Measurements from ENCODE around the gene GSC2.
A peak's percentile ranks its signal among the peaks of the same experiment; 100 is the strongest.

GSC2 gene

DNA sequence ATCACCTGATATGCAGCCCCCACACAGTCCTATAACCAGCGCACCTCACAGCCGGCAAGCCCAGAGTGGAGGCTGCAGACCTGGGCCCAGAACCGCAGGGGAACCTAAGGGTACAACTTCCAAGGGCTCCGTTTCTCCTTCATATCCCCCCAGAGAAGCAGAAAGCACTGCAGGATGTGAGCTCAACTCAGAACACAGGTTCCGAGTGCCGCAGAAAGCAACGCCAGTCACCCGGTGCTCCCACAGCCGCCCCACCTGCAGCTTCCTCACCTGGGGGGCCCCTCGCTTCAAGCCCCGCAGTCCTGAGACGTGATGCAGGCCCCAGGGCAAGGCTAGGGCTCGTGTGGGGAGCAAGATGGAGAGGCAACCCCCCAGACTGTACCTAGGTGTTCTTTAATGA, 16.5 kb downstream of the GSC2 start:
- DNase-seq (ENCODE audit: low spot score) = no peak

DNA sequence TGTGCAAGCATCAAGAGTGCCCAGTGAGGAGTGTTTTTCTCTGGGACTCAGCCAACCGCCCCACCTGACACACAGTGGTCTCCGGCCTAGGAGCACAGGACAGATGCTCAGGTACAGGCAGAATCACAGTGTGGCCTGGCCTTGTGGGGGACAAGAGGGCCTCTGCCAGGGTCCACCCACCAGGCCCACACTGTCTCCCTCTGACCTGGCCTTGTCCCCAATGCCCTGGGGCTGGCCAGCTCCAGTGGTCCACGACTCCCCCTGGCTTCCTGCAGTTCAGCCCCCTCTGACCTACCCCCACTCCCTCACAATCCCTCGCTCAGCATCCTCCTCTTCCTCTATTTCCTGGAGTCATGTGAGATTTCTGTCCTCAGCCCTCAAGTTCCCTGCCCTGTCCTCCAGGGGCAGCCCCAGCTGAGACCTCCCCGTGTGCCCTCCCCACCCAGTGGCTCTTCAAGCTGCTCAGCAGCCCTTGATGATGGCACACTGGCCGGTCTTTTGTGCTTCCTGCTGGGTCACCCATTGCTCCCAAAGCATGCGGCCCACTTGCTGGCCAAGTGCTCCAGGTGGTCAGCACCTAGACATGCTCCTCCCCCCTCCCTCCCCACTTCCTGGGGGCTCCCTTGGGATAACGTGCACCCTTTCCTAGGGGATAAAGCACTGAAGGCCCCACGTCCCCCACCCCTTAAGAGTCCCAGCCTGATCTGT, 17.2 kb downstream of the GSC2 start:
- DNase-seq (ENCODE audit: low spot score) = no peak

DNA sequence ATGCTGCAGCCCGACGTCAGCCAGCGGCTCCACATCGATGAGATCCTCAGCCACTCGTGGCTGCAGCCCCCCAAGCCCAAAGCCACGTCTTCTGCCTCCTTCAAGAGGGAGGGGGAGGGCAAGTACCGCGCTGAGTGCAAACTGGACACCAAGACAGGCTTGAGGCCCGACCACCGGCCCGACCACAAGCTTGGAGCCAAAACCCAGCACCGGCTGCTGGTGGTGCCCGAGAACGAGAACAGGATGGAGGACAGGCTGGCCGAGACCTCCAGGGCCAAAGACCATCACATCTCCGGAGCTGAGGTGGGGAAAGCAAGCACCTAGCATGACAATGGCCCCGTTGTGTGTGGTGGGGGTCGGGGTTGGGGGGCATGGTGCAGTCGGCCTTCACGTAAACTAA, 17.9 kb downstream of the GSC2 start:
- DNase-seq (ENCODE audit: low spot score) = no peak

DNA sequence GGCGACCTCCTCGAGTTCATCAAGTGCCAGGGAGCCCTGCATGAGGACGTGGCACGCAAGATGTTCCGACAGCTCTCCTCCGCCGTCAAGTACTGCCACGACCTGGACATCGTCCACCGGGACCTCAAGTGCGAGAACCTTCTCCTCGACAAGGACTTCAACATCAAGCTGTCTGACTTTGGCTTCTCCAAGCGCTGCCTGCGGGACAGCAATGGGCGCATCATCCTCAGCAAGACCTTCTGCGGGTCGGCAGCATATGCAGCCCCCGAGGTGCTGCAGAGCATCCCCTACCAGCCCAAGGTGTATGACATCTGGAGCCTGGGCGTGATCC, 18.4 kb downstream of the GSC2 start:
- DNase-seq (ENCODE audit: low spot score) = no peak

DNA sequence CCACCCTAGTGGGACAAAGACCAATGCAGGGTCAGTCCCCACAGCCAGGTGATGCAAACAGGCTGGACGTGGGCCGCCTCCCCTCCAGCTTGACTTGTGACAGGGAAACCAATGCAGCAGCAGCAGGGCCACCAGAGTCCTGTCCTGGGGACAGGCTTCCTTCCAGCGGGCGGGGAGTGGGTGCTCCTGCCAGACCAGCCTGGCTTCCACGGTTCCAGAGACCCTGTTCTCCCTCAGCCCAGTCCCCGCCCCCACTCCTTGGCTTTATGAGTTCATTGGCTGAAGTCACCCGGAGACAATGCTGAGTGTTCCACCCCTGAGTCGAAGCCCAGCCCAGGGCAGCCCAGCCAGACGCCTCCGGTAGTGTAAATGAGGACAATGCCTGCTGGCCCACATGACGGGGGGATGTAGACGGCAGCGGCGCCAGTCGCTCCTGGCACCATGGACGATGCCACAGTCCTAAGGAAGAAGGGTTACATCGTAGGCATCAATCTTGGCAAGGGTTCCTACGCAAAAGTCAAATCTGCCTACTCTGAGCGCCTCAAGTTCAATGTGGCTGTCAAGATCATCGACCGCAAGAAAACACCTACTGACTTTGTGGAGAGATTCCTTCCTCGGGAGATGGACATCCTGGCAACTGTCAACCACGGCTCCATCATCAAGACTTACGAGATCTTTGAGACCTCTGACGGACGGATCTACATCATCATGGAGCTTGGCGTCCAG, 19.0 kb downstream of the GSC2 start, which contains the start of gene TSSK2:
TSSK2 (plus strand) TSS at position 350 of the 726 bp plus-strand sequence; CDS start at position 442, 92 bp downstream.
- no peak for DNase-seq (ENCODE audit: low spot score)

DNA sequence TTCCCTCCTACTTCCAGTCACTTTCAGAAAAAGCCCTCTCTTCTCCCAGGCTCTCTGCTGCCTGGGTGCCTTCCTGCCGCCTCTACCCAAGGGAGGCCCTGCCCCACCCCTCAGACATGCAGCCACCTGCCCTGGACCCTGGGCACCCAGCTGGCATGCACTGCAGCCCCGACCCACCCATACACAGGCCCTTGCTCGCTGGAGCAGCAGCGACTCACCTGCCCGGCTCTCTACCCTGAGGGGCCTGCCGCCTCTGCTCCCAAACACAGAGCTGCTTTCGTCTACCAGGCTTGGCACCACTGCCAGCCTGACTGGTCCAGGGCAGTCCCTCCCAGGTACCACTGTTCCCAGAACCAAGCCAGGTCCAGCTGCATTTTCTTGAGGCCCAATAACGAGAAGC, 20.2 kb downstream of the GSC2 start:
- DNase-seq (ENCODE audit: low spot score) = no peak

DNA sequence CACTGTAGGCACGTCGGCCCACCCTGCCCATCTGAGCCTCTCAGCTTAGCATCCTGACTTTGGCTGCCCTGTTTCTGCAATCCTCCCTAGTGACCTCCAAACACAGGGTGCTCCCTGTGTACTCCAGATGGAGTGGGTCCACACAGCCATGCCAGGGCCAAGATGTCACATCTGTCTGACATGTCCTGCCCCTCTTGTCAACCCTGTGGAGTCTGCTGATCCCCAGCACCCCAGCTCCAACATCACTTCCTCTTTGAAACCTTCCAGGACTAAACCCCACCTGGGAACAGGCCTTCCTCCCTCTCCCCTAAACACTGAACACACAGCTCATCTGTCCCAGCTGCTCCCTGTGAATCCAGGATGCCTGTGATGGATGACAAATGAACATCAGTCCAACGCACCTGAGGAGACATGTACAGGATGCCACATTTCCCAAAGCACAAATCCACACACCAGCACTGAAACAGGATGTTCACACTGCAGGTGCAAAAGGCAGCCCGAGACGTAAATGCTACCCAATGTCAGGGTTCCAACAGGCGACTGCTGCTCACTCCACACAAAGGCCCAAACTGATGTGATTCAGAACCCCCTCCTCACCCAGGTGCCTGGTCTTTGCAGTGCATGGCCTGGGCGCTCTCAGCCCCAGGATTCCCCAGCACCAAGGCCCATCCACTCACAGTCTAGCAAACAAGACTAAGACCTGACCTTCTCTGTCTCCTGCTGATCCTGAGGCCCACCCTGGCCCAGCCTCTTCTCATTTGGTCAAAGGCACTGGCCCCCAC, 21.0 kb downstream of the GSC2 start:
- no peak for DNase-seq (ENCODE audit: low spot score)

DNA sequence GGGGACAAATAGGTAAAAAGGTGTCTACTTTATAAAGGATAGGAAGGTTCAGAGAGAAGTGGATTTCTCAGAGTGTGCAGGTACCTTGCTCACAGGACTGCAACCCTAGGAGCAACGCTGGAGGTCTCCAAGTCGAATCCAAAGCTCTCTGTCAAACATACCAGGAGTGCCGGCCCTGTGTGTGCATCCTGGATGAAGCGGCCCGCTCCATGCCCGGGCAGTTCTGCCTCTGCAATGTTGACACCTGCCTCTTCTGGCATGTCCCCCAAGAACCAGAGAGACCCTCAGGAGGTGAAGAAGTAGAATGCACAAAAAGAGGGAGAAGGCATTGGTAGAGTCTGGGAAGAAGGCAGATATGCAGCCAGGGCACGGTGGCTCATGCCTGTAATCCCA, 22.1 kb downstream of the GSC2 start:
- DNase-seq (ENCODE audit: low spot score) = no peak

DNA sequence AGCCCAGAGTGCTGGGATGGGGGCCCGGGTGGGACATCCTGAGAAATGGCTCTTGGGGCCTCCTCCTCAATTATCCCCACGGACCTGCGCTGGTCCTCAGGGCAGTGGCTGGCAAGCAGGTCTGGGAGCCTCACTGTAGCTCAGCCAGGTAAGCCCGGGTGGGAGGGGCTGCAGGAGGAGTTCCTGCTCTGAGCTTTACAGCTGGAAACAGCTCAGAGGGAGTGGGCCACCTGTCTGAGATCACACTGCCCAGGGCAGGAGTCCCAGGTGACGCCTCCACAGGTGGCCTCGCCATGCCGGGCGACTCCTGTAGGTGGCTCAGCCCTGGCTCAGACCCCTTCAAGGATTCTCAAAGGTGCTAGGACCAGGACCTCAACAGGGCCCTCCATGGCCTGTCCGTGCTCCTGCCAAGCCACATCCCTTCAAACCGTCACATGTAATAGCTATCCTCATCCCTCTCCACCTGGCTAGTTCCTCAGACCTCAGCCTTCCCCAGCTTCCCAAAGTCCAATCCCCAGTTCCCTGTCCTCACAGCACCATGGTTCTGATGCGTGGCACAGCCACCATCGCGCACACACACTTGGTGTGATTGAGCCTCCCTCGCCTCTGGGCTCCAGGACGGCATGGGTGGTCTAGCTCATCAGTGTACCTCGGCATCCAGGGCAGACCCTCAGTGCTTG, 22.6 kb downstream of the GSC2 start:
- no peak for DNase-seq (ENCODE audit: low spot score)

DNA sequence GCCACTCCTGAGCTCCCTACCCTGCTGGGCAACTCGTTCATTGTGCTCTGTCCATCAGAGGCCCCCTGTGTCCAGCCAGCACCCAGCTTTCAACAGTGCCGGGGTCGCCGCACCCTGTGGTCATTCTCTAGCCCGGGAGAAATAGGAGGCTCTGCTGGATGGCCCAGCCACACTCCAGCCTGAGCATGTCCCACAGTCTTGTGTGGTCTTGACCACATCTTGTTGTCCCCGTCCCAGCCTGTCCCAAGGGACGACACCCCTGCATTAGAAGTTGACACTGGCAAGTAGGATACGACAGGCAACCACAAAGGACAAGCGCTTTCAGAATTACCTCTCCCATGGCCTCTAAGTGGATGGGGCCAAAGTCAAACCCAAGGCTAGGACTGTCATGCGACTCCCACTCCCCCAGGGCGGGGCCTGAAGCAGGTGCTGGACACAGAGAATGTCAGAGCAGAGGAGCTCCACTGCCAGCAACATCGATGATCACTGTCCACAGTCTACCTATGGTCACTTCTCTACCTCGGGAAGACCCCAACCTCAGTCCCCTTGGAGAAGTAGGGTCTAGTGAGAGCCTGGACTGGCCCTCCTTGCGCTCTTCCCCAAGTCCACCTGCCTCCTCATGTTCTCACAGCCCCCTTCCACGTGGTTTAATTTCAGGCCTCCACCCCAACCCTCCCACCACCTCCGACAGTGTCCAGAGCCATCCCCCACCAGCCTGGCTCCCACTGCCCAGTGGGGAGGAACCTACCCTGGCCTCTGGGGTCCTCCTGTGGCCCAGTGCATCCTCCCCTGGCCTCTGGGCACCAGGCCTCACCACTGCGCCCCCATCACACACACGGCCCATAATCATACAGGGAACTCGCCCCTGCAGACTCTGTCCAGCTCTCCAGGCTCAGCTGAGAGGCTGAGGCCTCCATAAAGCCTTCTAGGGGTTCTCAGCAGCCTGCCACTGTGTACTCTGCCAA, 23.5 kb downstream of the GSC2 start:
- DNase-seq (ENCODE audit: low spot score) = no peak

DNA sequence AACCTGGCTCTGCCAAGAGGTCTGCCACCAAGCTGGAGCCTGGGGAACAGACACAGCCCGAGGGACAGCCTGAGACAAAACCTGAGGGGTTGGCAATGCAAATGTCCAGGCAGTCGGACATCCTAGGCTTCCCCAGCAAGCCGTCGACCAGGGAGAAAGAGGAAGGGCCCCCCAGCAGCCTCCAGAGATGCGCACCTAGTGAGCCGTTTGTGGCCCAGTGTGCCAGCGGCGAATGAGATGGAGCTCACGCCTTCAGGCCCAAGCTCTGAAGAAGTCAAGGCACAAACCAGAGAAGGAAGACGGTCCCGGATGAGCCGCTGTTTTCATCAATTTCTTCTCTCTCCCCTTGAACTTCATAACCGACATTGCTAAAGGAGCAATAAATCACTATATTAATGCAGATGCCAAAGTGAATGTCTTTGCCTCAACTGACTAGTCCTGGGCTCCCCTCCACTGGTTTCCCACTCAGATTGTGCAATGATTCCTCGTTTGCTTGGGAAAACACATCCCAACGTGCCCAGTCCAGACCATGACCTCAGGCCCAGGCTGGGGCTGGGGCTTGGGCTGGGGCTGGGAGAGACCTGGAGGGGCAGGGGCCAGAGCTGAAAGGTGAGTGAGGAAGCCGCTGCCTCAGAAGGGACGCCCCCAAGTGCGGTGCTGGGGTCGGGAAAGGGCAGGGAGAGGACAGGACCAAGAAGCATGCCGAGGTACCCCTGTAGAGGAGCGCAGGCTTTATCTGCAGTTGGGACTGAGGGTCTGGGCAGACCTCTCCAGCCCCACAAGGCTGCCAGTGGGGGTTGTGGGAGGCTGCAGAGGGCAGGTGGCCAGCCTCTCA, 24.4 kb downstream of the GSC2 start:
- no peak for DNase-seq (ENCODE audit: low spot score)

DNA sequence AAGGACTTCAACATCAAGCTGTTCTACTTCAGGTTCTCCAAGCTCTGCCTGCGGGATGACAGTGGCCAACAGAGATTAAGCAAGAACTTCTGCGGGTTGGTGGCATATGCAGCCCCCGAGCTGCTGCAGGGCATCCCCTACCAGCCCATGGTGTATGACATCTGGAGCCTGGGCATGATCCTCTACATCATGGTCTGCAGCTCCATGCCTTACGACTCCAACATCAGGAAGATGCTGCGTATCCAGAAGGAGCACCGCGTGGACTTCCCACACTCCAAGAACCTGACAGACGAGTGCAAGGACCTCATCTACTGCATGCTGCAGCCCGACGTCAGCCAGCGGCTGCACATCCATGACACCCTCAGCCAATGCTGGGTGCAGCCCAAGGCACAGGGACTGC, 25.1 kb downstream of the GSC2 start:
- DNase-seq (ENCODE audit: low spot score) = no peak

DNA sequence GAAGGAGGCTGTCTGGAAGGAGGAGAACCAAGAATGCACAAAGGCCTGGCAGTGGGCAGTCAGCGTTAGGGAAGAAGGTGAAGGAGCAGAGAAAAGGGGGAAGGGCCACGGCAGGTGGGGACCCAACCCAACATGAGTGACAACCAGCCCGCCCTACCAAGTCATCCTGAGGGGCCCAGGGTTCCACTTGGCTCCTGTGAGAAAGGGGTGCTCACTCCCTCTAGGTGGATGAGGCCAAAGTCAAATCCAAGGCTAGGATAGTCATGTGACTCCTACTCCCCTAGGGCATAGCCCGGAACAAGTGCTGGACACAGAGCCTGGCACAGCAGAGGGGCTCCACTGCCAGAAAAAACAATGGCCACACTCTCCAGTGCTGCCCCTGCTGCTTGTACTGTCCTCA, 25.7 kb downstream of the GSC2 start:
- no peak for DNase-seq (ENCODE audit: low spot score)

DNA sequence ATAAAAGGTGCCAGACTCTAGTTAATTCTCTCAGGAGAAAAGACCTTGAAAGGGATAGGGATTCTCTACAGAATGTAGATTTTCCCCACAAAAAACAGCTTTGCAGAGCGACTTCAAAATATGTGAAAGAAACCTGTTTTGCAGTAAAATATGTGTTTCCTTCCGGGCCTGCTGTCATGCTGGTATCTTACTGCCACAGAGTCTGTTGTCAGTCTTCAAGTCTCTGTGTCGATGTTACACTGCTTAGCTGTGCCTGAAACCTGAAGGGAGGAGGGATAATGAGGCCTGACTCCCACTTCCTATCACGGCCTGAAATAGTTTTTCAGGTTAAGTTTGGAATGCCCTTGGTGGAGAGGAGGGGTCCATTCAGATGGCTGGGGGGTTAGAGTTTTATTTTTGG, 26.2 kb downstream of the GSC2 start:
- no peak for DNase-seq (ENCODE audit: low spot score)

DNA sequence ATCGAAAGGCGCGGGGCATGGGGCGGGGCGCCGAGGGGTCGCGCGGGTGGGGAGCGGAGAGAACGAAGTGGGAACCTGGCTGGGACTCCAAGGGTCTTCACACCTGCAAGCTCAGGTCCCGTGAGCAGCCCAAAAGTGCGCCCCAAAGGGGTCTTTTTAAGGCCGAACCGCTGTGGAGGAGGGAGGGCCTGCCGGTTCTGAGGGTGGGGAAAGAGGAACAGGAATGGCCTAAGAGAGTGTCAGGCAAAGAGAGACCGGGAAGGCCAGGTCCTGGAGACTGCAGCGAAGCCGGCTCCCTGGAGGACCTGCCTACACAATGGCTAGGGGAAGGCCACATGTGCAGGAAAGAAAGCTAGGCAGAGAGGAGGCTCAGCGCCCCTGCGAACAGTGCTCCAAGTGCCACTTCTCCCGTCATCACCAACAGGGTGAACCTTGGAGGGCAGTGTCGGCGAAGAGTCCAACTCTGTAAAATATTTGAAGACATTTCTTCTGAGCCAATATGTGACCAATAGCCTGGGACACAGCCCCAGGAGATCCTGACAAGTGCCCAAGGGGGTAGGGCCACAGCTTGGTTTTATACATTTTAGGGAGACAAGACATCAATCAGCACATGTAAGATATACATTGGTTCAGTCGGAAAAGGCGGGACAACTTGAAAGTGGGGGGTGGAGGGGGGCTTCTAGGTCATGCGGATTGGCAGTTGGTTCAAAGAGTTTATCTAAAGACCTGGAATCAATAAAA, 27.2 kb downstream of the GSC2 start:
- DNase-seq (ENCODE audit: low spot score) = no peak

DNA sequence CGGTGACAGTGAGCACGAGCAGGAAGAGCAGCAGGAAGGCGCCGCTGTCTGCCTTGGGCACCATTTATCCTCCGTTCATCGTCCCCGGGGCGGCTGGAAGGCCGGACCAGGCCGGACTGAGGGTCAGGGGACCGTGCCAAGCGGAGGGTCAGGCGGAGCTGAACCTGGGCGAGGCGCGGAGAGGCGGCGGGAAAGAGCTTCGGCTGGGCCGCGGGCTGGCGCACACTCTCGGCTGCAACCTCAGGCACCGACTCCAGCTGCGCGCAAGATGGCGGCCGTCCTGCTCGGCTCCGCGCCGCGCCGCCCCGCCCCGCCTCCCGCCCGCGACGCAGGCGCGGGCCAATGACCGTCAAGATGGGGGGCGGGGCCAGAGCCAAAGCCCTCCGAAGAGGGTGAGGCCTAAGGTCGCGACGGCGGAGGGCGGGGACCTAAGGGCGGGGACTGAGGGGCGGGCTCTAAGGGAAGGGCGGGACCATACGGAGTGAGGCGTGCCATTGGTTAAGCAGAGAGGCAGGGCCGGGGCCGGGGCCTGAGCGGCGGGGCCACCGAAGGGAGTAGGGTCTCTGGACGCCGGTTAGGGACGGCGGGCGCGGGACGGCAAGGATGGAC, 27.8 kb downstream of the GSC2 start, which contains the start of gene DGCR2:
DGCR2 (minus strand) TSS at position 270 of the 609 bp plus-strand sequence; CDS start at position 64, 206 bp downstream.
- DNase-seq (ENCODE audit: low spot score) = peak; percentile 97

DNA sequence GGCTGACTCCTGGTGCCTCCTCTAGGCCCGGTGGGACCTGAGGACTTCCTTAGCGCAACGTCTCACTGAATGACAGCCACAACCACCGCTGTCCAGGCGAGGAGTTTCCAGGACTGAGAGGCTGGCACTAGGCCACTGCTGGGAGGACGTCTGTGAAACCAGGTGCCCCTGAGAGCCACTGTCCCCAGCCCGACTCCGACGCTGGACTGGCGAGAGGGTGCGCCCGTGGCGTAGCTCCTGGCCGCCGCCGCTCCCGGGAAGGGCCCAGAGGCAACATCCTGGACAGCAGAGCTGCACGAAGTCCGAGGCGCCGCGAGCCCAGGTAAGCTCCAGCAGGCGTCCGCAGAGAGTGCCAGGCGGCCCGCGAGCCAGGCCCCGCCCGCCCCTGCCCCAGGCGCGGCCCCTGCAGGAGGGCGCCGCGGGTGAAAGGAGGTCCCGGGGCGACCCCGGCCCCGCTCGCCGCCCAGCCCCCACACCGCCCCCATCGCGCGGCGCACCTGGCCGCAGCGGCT, 28.4 kb downstream of the GSC2 start:
- DNase-seq (ENCODE audit: low spot score) = peak; percentile 38

DNA sequence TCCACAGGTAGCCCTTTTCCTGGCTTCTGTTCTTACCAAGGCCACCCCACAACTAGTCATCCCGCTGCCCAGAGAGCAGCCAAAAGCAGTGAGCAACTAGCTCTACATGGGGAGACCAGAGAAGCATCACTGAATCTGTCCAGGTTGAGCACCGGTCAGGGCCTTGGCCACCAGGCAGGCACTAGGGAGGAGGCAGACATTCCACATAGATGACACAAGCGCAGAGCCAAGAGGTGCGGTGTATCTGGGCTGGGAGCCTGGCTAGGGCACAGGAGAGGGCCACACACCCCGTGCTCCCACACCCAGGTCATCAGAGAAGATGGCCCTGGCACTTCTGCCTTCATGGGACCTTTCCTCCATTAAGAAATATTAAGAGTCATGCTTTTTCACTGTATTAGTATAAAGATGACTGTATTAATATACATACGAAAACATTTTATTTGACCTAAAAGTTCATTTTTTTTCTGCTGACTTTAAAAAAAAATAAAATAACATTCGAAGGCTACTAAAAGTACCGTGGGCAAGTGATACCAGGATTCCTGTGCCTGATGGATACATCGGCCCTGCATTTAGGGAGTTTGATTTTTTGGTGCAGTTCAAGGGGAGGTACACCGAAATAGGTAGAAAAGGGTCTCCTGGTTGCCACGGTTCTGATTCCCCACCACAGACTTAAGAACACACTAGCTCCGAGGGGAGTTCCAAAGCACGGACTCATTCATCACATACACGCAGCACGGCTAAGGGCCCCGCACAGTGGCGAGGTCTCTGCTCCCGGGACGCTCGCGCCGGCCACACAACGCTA, 29.1 kb downstream of the GSC2 start:
- DNase-seq (ENCODE audit: low spot score) = no peak
